Neural cell (in vitro differentiated cells): ENCODE data around the gene ZFP64.

Source experiments
- EZH2 ChIP-seq: fragments of 200-600, 300-800 bp; shearing (Covaris generic), sonication (generic); IDR thresholded peaks from 2 replicates; pipeline ENCODE4 v1.6.1; 2014; ENCODE audit warnings: antibody characterized with exemption, low read length, borderline replicate concordance, mild to moderate bottlenecking; ENCODE audit not compliant: insufficient read depth, poor library complexity, severe bottlenecking
- POLR2AphosphoS5 ChIP-seq: IDR thresholded peaks from 2 replicates; pipeline ENCODE4 v1.6.1; 2012
- RAD21 ChIP-seq: fragments of 450-650 bp; conservative IDR thresholded peaks from 2 replicates; pipeline ENCODE4 v1.6.1; 2014; ENCODE audit warnings: antibody characterized with exemption, mild to moderate bottlenecking, moderate library complexity
- TAF1 ChIP-seq: IDR thresholded peaks from 2 replicates; pipeline ENCODE4 v1.6.1; 2012; ENCODE audit warnings: low read depth
- TF ChIP-seq, protein P1 (sequence below): fragments of 450-650 bp; IDR thresholded peaks from 2 replicates; pipeline ENCODE4 v1.5.1; 2014; ENCODE audit warnings: antibody characterized with exemption, mild to moderate bottlenecking, moderate library complexity; ENCODE audit not compliant: poor library complexity, severe bottlenecking
- TF ChIP-seq, protein P2 (sequence below): IDR thresholded peaks from 2 replicates; pipeline ENCODE4 v1.6.1; 2012; ENCODE audit warnings: borderline replicate concordance

DNA sequence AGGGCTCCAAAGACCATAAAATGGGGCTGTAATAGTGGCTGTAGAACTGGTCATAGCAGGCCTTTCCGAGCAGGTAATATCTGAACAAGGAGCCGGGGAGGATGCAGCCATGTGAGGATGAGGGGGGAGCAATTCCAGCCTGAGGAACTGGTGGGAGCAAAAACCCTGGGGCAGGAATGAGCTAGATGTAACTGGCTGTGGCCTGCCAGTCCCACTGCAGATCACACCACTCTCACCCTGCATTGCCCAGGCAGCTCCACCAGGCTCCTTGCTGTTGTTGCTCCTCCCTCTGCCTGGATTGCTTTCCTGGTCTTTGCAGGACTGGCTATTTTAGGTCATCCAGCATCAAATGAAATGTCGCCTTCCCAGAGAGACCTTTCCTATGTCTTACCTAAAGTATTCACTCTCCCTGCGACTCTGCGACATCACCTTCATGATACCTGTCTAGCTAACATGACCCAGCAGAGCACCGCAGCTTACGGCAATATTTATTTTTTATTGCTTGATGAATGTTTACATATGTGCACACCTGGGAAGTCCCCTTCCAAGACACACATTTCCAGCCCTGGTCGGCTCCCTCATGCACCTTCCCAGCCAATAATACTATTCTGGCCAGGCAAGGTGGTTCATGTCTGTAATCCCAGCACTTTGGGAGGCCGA, 2.4 kb upstream of the ZFP64 start:
- TF ChIP-seq EZH2 (no peak), TAF1 (no peak), RAD21 (no peak), POLR2AphosphoS5 (no peak)
- TF ChIP-seq, protein P1, sequence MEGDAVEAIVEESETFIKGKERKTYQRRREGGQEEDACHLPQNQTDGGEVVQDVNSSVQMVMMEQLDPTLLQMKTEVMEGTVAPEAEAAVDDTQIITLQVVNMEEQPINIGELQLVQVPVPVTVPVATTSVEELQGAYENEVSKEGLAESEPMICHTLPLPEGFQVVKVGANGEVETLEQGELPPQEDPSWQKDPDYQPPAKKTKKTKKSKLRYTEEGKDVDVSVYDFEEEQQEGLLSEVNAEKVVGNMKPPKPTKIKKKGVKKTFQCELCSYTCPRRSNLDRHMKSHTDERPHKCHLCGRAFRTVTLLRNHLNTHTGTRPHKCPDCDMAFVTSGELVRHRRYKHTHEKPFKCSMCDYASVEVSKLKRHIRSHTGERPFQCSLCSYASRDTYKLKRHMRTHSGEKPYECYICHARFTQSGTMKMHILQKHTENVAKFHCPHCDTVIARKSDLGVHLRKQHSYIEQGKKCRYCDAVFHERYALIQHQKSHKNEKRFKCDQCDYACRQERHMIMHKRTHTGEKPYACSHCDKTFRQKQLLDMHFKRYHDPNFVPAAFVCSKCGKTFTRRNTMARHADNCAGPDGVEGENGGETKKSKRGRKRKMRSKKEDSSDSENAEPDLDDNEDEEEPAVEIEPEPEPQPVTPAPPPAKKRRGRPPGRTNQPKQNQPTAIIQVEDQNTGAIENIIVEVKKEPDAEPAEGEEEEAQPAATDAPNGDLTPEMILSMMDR: no peak
- TF ChIP-seq, protein P2, sequence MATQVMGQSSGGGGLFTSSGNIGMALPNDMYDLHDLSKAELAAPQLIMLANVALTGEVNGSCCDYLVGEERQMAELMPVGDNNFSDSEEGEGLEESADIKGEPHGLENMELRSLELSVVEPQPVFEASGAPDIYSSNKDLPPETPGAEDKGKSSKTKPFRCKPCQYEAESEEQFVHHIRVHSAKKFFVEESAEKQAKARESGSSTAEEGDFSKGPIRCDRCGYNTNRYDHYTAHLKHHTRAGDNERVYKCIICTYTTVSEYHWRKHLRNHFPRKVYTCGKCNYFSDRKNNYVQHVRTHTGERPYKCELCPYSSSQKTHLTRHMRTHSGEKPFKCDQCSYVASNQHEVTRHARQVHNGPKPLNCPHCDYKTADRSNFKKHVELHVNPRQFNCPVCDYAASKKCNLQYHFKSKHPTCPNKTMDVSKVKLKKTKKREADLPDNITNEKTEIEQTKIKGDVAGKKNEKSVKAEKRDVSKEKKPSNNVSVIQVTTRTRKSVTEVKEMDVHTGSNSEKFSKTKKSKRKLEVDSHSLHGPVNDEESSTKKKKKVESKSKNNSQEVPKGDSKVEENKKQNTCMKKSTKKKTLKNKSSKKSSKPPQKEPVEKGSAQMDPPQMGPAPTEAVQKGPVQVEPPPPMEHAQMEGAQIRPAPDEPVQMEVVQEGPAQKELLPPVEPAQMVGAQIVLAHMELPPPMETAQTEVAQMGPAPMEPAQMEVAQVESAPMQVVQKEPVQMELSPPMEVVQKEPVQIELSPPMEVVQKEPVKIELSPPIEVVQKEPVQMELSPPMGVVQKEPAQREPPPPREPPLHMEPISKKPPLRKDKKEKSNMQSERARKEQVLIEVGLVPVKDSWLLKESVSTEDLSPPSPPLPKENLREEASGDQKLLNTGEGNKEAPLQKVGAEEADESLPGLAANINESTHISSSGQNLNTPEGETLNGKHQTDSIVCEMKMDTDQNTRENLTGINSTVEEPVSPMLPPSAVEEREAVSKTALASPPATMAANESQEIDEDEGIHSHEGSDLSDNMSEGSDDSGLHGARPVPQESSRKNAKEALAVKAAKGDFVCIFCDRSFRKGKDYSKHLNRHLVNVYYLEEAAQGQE: no peak
